Liver (tissue), 9 donors: ENCODE results near the gene SNX10. TPM values are rescaled to one million over a fixed set of nuclear protein-coding genes. Genes with fewer than 3 reads are reported as not detected.

Experiments
- DNase-seq: peaks from one replicate; pipeline ENCODE4 v3.0.0-alpha.2; 2017; ENCODE audit warnings: low spot score
- H3K27ac ChIP-seq, 2 donors: one replicate each; pipeline ENCODE4 v1.7.0; 2013; ENCODE audit warnings: inconsistent platforms in 2 of 2, low read length in 2 of 2, control low read depth in 1 of 2, low read depth in 1 of 2, mild to moderate bottlenecking in 1 of 2
- H3K27me3 ChIP-seq, 4 donors: one replicate each; pipeline versions ENCODE4 v1.6.1 to v1.7.0; 2013; ENCODE audit warnings: low read length in 3 of 4, inconsistent platforms in 1 of 4, mild to moderate bottlenecking in 1 of 4, moderate library complexity in 1 of 4; ENCODE audit not compliant: control insufficient read depth in 4 of 4, insufficient read depth in 4 of 4
- H3K36me3 ChIP-seq, 4 donors: one replicate each; pipeline versions ENCODE4 v1.6.1 to v1.7.0; 2013; ENCODE audit warnings: low read length in 3 of 4, mild to moderate bottlenecking in 3 of 4, low read depth in 1 of 4, moderate library complexity in 1 of 4; ENCODE audit not compliant: control insufficient read depth in 4 of 4, insufficient read depth in 3 of 4
- H3K4me1 ChIP-seq, 4 donors: one replicate each; pipeline versions ENCODE4 v1.6.1 to v1.7.0; 2013; ENCODE audit warnings: low read length in 3 of 4, mild to moderate bottlenecking in 3 of 4, moderate library complexity in 1 of 4; ENCODE audit not compliant: control insufficient read depth in 4 of 4, insufficient read depth in 4 of 4
- H3K4me3 ChIP-seq, 3 donors: one replicate each; pipeline versions ENCODE4 v1.6.1 to v1.7.0; 2013; ENCODE audit warnings: low read length in 3 of 3, control low read depth in 1 of 3, low read depth in 1 of 3, mild to moderate bottlenecking in 1 of 3
- H3K9ac ChIP-seq, 2 donors: one replicate each; pipeline ENCODE4 v1.7.0; 2013; ENCODE audit warnings: low read length in 2 of 2, mild to moderate bottlenecking in 2 of 2, moderate library complexity in 2 of 2, control low read depth in 1 of 2, low read depth in 1 of 2
- H3K9me3 ChIP-seq, 4 donors: one replicate each; pipeline versions ENCODE4 v1.6.1 to v1.7.0; 2013; ENCODE audit warnings: low read length in 3 of 4; ENCODE audit not compliant: control insufficient read depth in 4 of 4
- CTCF ChIP-seq: fragments of 150-350 bp; IDR thresholded peaks from 2 replicates; pipeline ENCODE4 v1.5.1; 2017; ENCODE audit warnings: improper control_type of control experiment, low read depth, low read length; ENCODE audit not compliant: missing input control
- EGR1 ChIP-seq, 2 donors: IDR thresholded peaks; 2 replicates each; pipeline ENCODE4 v1.6.1; 2016 to 2018; ENCODE audit warnings: antibody characterized with exemption in 2 of 2, low read depth in 2 of 2
- FOXA1 ChIP-seq: IDR thresholded peaks from 2 replicates; pipeline ENCODE4 v1.6.1; 2016; ENCODE audit warnings: antibody characterized with exemption
- FOXA2 ChIP-seq: IDR thresholded peaks from 2 replicates; pipeline ENCODE4 v1.6.1; 2016; ENCODE audit warnings: antibody characterized with exemption
- GABPA ChIP-seq, 2 donors: IDR thresholded peaks in 1 of 2; conservative IDR thresholded peaks in 1 of 2; 2 replicates each; pipeline ENCODE4 v1.6.1; 2016; ENCODE audit warnings: antibody characterized with exemption in 2 of 2, mild to moderate bottlenecking in 1 of 2, moderate library complexity in 1 of 2
- HNF4A ChIP-seq, 2 donors: conservative IDR thresholded peaks; 2 replicates each; pipeline ENCODE4 v1.6.1; 2016; ENCODE audit warnings: antibody characterized with exemption in 2 of 2, mild to moderate bottlenecking in 2 of 2
- HNF4G ChIP-seq: IDR thresholded peaks from 2 replicates; pipeline ENCODE4 v1.6.1; 2016; ENCODE audit warnings: antibody characterized with exemption
- JUND ChIP-seq, 2 donors: IDR thresholded peaks; 2 replicates each; pipeline ENCODE4 v1.6.1; 2016; ENCODE audit warnings: antibody characterized with exemption in 2 of 2
- NR2F2 ChIP-seq: IDR thresholded peaks from 2 replicates; pipeline ENCODE4 v1.6.1; 2016; ENCODE audit warnings: antibody characterized with exemption
- RAD21 ChIP-seq, 2 donors: IDR thresholded peaks; 2 replicates each; pipeline ENCODE4 v1.6.1; 2016; ENCODE audit warnings: antibody characterized with exemption in 2 of 2, mild to moderate bottlenecking in 2 of 2
- REST ChIP-seq: IDR thresholded peaks from 2 replicates; pipeline ENCODE4 v1.6.1; 2016; ENCODE audit warnings: antibody characterized with exemption, mild to moderate bottlenecking
- RXRA ChIP-seq, 2 donors: IDR thresholded peaks; 2 replicates each; pipeline ENCODE4 v1.6.1; 2017 to 2018; ENCODE audit warnings: antibody characterized with exemption in 2 of 2, mild to moderate bottlenecking in 1 of 2
- TAF1 ChIP-seq: conservative IDR thresholded peaks from 2 replicates; pipeline ENCODE4 v1.6.1; 2016; ENCODE audit warnings: antibody characterized with exemption, mild to moderate bottlenecking
- YY1 ChIP-seq: IDR thresholded peaks from 2 replicates; pipeline ENCODE4 v1.6.1; 2016; ENCODE audit warnings: antibody characterized with exemption, mild to moderate bottlenecking
- ZBTB33 ChIP-seq: IDR thresholded peaks from 2 replicates; pipeline ENCODE4 v1.6.1; 2016; ENCODE audit warnings: antibody characterized with exemption
- WGBS: extraction: QIAGEN DNeasy Blood & Tissue Kit; methylation state at CpG from one replicate; pipeline ENCODE4 v1.1.7; 2013; 5-methylcytosine and 5-hydroxymethylcytosine counted together
- polyA plus RNA-seq, 2 donors: library from polyadenylated mRNA; stranded (reverse) in 1 of 2; unstranded in 1 of 2; fragments of 200-250 nt in 1 of 2; fragments of >200 nt in 1 of 2; fragmentation: Nextera tagmentation in 1 of 2; extraction: Ambion mirVana in 1 of 2; gene quantifications; one replicate each; pipeline versions ENCODE4 v1.2.1 to v1.2.3, GENCODE V29; 2013 to 2015
- total RNA-seq, 2 donors: library from RNA; depleted of rRNA; stranded (reverse); fragments of >200 nt; gene quantifications; one replicate each; pipeline ENCODE4 v1.2.3, GENCODE V29; 2014
- TF ChIP-seq, protein P1 (sequence below): IDR thresholded peaks from 2 replicates; pipeline ENCODE4 v1.6.1; 2016; ENCODE audit warnings: antibody characterized with exemption
- TF ChIP-seq, protein P2 (sequence below): IDR thresholded peaks from 2 replicates; pipeline ENCODE4 v1.6.1; 2016; ENCODE audit warnings: antibody characterized with exemption
- donor health status: healthy.
- donor health status: healthy.
- donor health status: healthy.
- donor health status: healthy.
- donor health status: healthy.

The SNX10 gene
- total and polyA plus RNA-seq, 4 donors: 5.9 to 15.9 (median 12.8) TPM

- no peak for TF ChIP-seq REST
Observed at GRCh38 chr7:26318921-26319320, 27.3 kb downstream of the SNX10 start (continued).

- no peaks in the 10 kb centered on the region for H3K4me1 ChIP-seq
Observed at GRCh38 chr7:26319636-26320035, 28.0 kb downstream of the SNX10 start.

More at GRCh38 chr7:26319636-26320035, 28.0 kb downstream of the SNX10 start:
- Histone ChIP-seq H3K27ac (no peak overlapping the region), H3K27me3 (no peaks in the 10 kb centered on the region), H3K36me3 (no peaks in the 10 kb centered on the region), H3K9ac (no peak overlapping the region), H3K4me3 (no peak overlapping the region), H3K9me3 (no peaks in the 10 kb centered on the region)
- DNase-seq: no peak
- TF ChIP-seq JUND (IDR thresholded peaks at IDR 0.05) (no peak), RXRA (IDR thresholded peaks at IDR 0.05) (no peak), ZBTB33 (no peak), HNF4G (no peak), CTCF (no peak), EGR1 (IDR thresholded peaks at IDR 0.05; ENCODE audit: low read depth in 2 of 2) (no peak), TAF1 (no peak), FOXA1 (no peak), YY1 (no peak), RAD21 (IDR thresholded peaks at IDR 0.05) (no peak), HNF4A (conservative IDR thresholded peaks at IDR 0.05) (no peak), NR2F2 (no peak), FOXA2 (no peak), GABPA (IDR thresholded peaks at IDR 0.05 in 1 of 2, conservative IDR thresholded peaks at IDR 0.05 in 1 of 2) (no peak), REST (no peak)
- TF ChIP-seq, protein P1, sequence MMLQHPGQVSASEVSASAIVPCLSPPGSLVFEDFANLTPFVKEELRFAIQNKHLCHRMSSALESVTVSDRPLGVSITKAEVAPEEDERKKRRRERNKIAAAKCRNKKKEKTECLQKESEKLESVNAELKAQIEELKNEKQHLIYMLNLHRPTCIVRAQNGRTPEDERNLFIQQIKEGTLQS: no peak
- TF ChIP-seq, protein P2, sequence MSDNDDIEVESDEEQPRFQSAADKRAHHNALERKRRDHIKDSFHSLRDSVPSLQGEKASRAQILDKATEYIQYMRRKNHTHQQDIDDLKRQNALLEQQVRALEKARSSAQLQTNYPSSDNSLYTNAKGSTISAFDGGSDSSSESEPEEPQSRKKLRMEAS: no peak
- WGBS: 78% methylated on average over 3 of the region's 3 CpGs
